GM12873 (cell line): ENCODE measurements around the gene ZSWIM8.

Source experiments
- CTCF ChIP-seq: IDR thresholded peaks from 2 replicates; pipeline ENCODE4 v1.5.1; 2012; ENCODE audit warnings: low read depth, mild to moderate bottlenecking, moderate library complexity, low read length, control low read depth; ENCODE audit not compliant: insufficient read depth; ENCODE audit errors: missing control alignments

ZSWIM8 gene

DNA sequence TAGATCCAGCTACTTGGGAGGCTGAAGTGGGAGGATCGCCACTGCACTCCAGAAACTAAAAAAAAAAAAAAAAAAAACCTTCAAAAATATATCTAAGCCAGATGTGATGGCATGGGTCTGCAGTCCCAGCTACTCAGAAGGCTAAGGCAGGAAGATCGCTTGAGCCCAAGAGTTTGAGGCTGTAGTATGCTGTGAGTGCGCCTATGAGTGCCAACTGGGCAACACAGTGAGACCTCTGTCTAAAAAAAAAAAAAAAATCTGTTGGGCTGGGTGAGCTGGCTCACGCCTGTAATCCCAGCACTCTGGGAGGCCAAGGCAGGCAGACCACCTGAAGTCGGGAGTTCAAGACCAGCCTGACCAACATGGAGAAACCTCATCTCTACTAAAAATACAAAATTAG is 6.4 kb upstream of the ZSWIM8 start:
- no peak for TF ChIP-seq CTCF

- TF ChIP-seq CTCF: no peak
These were observed 5.7 kb upstream of the ZSWIM8 start for GRCh38 chr10:73779539-73780197.

DNA sequence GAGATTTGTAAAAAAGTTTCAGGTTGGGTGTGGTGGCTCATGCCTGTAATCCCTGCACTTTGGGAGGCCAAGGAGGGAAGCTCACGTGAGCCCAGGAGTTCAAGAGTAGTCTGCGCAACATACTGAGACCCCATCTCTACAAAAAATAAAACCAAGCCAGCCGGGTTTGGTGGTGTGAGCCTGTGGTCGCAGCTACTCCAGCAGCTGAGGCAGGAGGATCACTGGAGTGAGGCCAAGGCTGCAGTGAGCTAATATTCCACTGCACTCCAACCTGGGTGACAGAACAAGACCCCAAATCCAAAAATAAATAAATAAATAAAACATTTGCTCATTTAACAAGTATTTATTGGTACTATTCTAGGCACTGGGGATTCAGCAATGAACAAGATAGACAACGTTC is 5.1 kb upstream of the ZSWIM8 start:
- no peak for TF ChIP-seq CTCF

DNA sequence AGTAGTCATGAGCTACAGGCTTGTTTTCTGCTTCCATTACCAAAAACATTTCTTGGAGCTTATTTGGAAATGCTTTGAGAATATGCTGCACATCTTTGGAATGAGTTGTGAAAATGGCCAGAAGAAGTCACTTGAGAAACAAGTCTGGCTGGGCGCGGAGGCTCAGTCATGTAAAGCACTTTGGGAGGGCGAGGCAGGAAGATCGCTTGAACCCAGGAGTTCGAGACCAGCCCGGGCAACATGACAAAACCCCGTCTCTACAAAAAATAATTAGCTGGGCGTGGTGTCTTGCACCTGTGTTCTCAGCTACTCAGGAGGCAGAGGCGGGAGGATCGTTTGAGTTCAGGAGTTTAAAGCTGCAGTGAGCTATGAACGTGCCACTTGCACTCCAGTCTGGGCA is 4.4 kb upstream of the ZSWIM8 start:
- no peak for TF ChIP-seq CTCF

DNA sequence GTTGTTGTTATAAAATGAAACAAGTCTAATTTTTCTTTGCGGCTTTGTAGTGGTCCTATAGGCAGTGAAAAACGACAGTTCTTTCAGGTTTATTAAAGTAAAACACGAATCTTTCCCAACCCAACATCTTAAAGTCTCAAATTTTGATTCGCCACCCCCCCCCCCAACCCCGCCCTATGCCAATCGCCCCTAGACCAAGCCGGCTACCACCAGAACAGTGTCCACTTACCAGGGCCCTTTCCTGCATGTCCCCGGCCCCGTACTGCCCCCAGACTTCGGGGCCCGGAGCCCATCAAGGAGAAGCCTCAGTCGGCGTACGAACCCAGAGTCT is 3.9 kb upstream of the ZSWIM8 start:
- TF ChIP-seq CTCF: no peak

DNA sequence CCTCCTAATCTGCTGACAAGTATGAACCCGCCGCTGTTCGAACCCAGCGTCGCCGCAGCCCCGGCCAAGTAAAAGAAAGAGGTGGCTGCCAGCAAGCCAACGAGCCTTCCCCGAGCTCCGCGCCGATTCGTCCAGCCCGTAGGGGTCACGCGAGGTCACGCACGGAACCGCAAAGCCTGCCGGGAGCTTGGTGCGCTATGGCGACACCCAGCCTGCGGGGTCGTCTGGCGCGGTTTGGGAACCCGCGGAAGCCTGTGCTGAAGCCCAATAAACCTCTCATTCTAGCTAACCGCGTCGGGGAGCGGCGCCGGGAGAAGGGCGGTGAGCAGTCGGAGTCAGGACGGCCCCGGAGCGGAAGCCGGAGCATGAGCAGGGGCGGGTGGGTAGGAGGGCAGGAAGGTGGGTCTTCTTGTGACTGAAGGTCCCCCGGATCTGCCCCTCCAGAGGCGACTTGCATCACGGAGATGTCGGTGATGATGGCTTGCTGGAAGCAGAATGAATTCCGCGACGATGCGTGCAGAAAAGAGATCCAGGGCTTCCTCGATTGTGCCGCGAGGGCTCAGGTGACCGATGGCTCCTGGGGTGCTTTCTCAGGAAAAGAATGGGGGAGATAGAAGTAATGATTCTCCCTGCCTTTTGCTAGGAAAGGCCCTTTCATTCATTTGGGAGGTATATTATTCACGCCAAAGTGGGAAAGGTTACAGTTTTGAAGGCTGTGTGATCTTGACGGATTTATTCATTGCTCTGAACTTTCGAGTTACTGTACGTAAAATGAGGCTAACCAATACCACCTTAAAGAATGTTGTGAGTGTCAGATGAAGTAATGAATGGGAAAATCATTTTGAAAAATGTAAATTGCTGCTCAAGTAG is 3.3 kb upstream of the ZSWIM8 start, which contains the start of gene CHCHD1:
TSS of gene CHCHD1 (plus strand) at position 170 of the 870 bp plus-strand sequence. CDS start at position 198, 28 bp downstream.
- no peak for TF ChIP-seq CTCF

DNA sequence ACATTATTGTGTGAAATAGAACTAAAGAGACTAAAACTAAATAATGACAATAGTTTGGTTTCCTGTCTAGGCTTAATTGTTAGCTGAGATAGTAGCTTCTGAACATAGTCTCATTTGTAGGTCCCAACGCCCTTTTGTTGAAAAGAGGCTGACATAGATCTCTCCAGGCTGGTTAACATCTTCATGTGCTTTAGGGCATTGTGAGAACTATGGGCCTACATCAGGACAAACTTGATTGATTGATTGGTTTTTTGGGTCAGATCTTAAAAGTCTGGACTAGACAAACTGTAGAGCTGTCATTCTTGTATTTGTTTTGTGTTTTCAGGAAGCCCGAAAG is 2.7 kb upstream of the ZSWIM8 start:
- no peak for TF ChIP-seq CTCF
